ENCODE measurements around the gene VPS45. TPM values are rescaled to one million over a fixed set of nuclear protein-coding genes. Genes with fewer than 3 reads are reported as not detected.

VPS45 gene
- total and polyA plus RNA-seq, 2 of the 13 experiments (the other 11 are each of a cell fraction or from before 2014, with no cell fraction given) = 15.2 to 25.2 TPM

DNA sequence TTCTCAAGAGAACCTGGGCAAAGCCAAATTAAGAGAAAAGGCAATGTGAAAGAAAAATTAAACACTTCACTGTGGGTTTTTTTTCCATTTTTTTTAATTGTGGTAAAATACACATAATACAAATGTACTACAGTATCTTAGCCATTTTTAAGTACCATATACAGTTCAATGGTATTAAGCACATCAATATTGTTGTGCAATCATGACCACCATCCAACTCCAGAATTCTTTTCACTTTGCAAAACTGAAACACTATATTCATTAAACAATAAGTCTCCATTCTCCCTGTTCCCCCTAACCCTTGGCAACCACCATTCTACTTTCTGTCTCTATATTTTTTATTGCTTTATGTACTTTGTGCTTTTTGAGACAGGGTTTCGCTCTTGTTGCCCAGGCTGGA lies 39.3 kb upstream of the VPS45 start:
- Histone ChIP-seq H3K27me3 (ENCODE audit: control insufficient read depth in 1 of 2, insufficient read depth in 2 of 2, low read length in 2 of 2) (no peaks in the 10 kb centered on the region), H3K36me3 (replicated peaks in 1 of 2; ENCODE audit: control insufficient read depth in 1 of 2, insufficient read depth in 2 of 2, low read length in 2 of 2) (no peaks in the 10 kb centered on the region), H3K9me3 (ENCODE audit: low read length) (no peaks in the 10 kb centered on the region), H3K4me1 (ENCODE audit: insufficient read depth, low read length) (no peaks in the 10 kb centered on the region), H4K20me1 (ENCODE audit: insufficient read depth, low read length) (no peaks in the 10 kb centered on the region), H3K4me3 (replicated peaks in 1 of 3; ENCODE audit: insufficient read depth in 1 of 3, low read depth in 2 of 3, low read length in 3 of 3) (no peak overlapping the region), H3K79me2 (ENCODE audit: insufficient read depth, low read length) (no peaks in the 10 kb centered on the region), H3K4me2 (ENCODE audit: low read depth, low read length) (no peak overlapping the region), H3K27ac (ENCODE audit: extremely low read length, insufficient read depth, low read length) (no peak overlapping the region), H3K9ac (ENCODE audit: insufficient read depth, low read depth, low read length) (no peak overlapping the region), H2AFZ (ENCODE audit: low read length) (no peak overlapping the region)
- TF ChIP-seq CEBPB (IDR thresholded peaks at IDR 0.05; ENCODE audit: borderline replicate concordance, low read depth, low read length) (peak; percentile 57), GABPB1 (CRISPR knock-in tag; IDR thresholded peaks at IDR 0.05) (no peak)
- intact Hi-C loops (cut with micrococcal nuclease; ENCODE audit: unreplicated experiment) (no loop called here), in situ Hi-C loops (cut with HindIII; ENCODE audit: extremely low pct_ligation_motif_present, low pct_unique_long_range_greater_than_20kb) (no loop called here)
- WGBS (ENCODE audit: low lambda C conversion rate) = 100% methylated on average over 1 of the region's 1 CpG
- DNase-seq (ENCODE audit: low spot score) = no peak
- FAIRE-seq = no peak
- no TSS peak for BruUV-seq (replicated peaks)
- ATAC-seq = no peak
- POLR2A ChIA-PET = no interaction called here
- CTCF ChIA-PET (ENCODE audit: low intra/inter-chr PET ratio, low total read pairs) = no interaction called here

DNA sequence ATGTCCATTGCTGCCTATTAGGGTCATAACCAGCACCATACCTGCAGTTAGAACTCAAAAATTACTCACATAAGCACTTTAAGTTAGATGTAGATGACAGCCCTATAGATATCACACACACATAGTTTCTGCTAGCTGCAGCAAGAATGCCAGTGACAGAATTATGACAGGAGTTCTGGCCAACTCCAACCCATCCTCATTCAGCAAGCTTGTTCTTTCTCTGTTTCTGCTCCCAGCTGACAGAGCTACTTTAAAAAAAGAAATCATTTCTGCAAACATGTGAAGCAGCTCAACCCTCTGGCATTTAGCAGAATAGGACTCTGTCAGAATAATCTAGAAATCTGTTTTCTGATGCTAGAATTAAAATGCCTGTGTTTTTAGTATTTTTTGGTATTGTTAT lies 33.2 kb upstream of the VPS45 start:
- Histone ChIP-seq H3K27ac (ENCODE audit: extremely low read length, insufficient read depth, low read length) (no peak overlapping the region), H2AFZ (ENCODE audit: low read length) (no peak overlapping the region), H4K20me1 (ENCODE audit: insufficient read depth, low read length) (no peaks in the 10 kb centered on the region), H3K27me3 (ENCODE audit: control insufficient read depth in 1 of 2, insufficient read depth in 2 of 2, low read length in 2 of 2) (no peaks in the 10 kb centered on the region), H3K4me2 (ENCODE audit: low read depth, low read length) (no peak overlapping the region), H3K79me2 (ENCODE audit: insufficient read depth, low read length) (no peaks in the 10 kb centered on the region), H3K4me1 (ENCODE audit: insufficient read depth, low read length) (no peaks in the 10 kb centered on the region), H3K9me3 (ENCODE audit: low read length) (no peaks in the 10 kb centered on the region), H3K36me3 (replicated peaks in 1 of 2; ENCODE audit: control insufficient read depth in 1 of 2, insufficient read depth in 2 of 2, low read length in 2 of 2) (no peaks in the 10 kb centered on the region), H3K9ac (ENCODE audit: insufficient read depth, low read depth, low read length) (no peak overlapping the region), H3K4me3 (replicated peaks in 1 of 3; ENCODE audit: insufficient read depth in 1 of 3, low read depth in 2 of 3, low read length in 3 of 3) (no peak overlapping the region)
- FAIRE-seq = no peak
- BruUV-seq (replicated peaks) = no TSS peak
- no peak for ATAC-seq
- intact Hi-C loops (cut with micrococcal nuclease; ENCODE audit: unreplicated experiment) = no loop called here
- ChIA-PET POLR2A (no interaction called here), CTCF (ENCODE audit: low intra/inter-chr PET ratio, low total read pairs) (no interaction called here)
- no peak for DNase-seq (ENCODE audit: low spot score)
- in situ Hi-C loops (cut with HindIII; ENCODE audit: extremely low pct_ligation_motif_present, low pct_unique_long_range_greater_than_20kb) = no loop called here
- TF ChIP-seq ZNF747 (CRISPR knock-in tag; IDR thresholded peaks at IDR 0.05; ENCODE audit: borderline replicate concordance) (no peak), HDAC6 (IDR thresholded peaks at IDR 0.05; ENCODE audit: low read depth, low read length) (no peak), TEAD3 (CRISPR knock-in tag; optimal IDR thresholded peaks at IDR 0.05; ENCODE audit: borderline replicate concordance) (no peak), DPF2 (CRISPR knock-in tag; IDR thresholded peaks at IDR 0.05; ENCODE audit: borderline replicate concordance, low read depth) (no peak), HOXA5 (CRISPR knock-in tag; IDR thresholded peaks at IDR 0.05) (no peak), MED1 (CRISPR knock-in tag; IDR thresholded peaks at IDR 0.05) (no peak), ZNF337 (CRISPR knock-in tag; IDR thresholded peaks at IDR 0.05; ENCODE audit: borderline replicate concordance, low read depth) (no peak), TGIF2 (CRISPR knock-in tag; IDR thresholded peaks at IDR 0.05) (no peak), EP300 (IDR thresholded peaks at IDR 0.05; ENCODE audit: low read depth in 2 of 2, low read length in 2 of 2) (no peak), EP300 (CRISPR knock-in tag; IDR thresholded peaks at IDR 0.05; ENCODE audit: borderline replicate concordance) (no peak), ZNF251 (CRISPR knock-in tag; IDR thresholded peaks at IDR 0.05) (no peak)
- TF ChIP-seq, protein P1, sequence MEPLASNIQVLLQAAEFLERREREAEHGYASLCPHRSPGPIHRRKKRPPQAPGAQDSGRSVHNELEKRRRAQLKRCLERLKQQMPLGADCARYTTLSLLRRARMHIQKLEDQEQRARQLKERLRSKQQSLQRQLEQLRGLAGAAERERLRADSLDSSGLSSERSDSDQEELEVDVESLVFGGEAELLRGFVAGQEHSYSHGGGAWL (CRISPR knock-in tag; IDR thresholded peaks at IDR 0.05) = no peak
- TF ChIP-seq, protein P2, sequence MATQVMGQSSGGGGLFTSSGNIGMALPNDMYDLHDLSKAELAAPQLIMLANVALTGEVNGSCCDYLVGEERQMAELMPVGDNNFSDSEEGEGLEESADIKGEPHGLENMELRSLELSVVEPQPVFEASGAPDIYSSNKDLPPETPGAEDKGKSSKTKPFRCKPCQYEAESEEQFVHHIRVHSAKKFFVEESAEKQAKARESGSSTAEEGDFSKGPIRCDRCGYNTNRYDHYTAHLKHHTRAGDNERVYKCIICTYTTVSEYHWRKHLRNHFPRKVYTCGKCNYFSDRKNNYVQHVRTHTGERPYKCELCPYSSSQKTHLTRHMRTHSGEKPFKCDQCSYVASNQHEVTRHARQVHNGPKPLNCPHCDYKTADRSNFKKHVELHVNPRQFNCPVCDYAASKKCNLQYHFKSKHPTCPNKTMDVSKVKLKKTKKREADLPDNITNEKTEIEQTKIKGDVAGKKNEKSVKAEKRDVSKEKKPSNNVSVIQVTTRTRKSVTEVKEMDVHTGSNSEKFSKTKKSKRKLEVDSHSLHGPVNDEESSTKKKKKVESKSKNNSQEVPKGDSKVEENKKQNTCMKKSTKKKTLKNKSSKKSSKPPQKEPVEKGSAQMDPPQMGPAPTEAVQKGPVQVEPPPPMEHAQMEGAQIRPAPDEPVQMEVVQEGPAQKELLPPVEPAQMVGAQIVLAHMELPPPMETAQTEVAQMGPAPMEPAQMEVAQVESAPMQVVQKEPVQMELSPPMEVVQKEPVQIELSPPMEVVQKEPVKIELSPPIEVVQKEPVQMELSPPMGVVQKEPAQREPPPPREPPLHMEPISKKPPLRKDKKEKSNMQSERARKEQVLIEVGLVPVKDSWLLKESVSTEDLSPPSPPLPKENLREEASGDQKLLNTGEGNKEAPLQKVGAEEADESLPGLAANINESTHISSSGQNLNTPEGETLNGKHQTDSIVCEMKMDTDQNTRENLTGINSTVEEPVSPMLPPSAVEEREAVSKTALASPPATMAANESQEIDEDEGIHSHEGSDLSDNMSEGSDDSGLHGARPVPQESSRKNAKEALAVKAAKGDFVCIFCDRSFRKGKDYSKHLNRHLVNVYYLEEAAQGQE (IDR thresholded peaks at IDR 0.05; ENCODE audit: borderline replicate concordance in 1 of 2, low read depth in 1 of 2, low read length in 2 of 2) = no peak
- TF ChIP-seq, protein P3, sequence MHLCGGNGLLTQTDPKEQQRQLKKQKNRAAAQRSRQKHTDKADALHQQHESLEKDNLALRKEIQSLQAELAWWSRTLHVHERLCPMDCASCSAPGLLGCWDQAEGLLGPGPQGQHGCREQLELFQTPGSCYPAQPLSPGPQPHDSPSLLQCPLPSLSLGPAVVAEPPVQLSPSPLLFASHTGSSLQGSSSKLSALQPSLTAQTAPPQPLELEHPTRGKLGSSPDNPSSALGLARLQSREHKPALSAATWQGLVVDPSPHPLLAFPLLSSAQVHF (CRISPR knock-in tag; IDR thresholded peaks at IDR 0.05) = no peak

Data from HepG2 (cell line).